Loucy (cell line): ENCODE measurements around the gene PRKAG3.

Experiments
- EZH2phosphoT487 ChIP-seq: fragments of 200-600 bp; IDR thresholded peaks from 2 replicates; pipeline ENCODE4 v1.6.1; 2018; ENCODE audit warnings: antibody characterized with exemption, mild to moderate bottlenecking, moderate library complexity, borderline replicate concordance
- TF ChIP-seq, protein P1 (sequence below): fragments of 200-600 bp; sonication (generic); conservative IDR thresholded peaks from 2 replicates; pipeline ENCODE4 v1.5.1; 2014; ENCODE audit warnings: mild to moderate bottlenecking, antibody characterized with exemption, low read length

- TF ChIP-seq, protein P1, sequence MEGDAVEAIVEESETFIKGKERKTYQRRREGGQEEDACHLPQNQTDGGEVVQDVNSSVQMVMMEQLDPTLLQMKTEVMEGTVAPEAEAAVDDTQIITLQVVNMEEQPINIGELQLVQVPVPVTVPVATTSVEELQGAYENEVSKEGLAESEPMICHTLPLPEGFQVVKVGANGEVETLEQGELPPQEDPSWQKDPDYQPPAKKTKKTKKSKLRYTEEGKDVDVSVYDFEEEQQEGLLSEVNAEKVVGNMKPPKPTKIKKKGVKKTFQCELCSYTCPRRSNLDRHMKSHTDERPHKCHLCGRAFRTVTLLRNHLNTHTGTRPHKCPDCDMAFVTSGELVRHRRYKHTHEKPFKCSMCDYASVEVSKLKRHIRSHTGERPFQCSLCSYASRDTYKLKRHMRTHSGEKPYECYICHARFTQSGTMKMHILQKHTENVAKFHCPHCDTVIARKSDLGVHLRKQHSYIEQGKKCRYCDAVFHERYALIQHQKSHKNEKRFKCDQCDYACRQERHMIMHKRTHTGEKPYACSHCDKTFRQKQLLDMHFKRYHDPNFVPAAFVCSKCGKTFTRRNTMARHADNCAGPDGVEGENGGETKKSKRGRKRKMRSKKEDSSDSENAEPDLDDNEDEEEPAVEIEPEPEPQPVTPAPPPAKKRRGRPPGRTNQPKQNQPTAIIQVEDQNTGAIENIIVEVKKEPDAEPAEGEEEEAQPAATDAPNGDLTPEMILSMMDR, result no peak
- TF ChIP-seq EZH2phosphoT487, result no peak
These were observed 19.7 kb upstream of the PRKAG3 start for GRCh38 chr2:218851286-218851685.
